HEK293 (cell line): ENCODE results near the gene CORT.

ENCODE experiments used
- CTCF ChIA-PET: fragments of 350-600 bp; formaldehyde crosslinking; extraction: SDS; loops from one replicate; lab custom pipeline; 2021; ENCODE audit warnings: antibody characterized with exemption; lab: Yijun Ruan, JAX
- POLR2A ChIA-PET: fragments of 300-600 bp; formaldehyde crosslinking; extraction: SDS; loops from one replicate; lab custom pipeline; 2020; ENCODE audit warnings: antibody characterized with exemption, inconsistent platforms; lab: Yijun Ruan, JAX
- H3K27ac ChIP-seq: fragments of 200-500 bp; sonication (Bioruptor generic); 2 replicates; pipeline ENCODE4 v1.5.1; 2014; ENCODE audit warnings: low read depth, low read length, control low read depth, inconsistent platforms; ENCODE audit errors: extremely low read depth
- H3K36me3 ChIP-seq, 2 experiments: fragments of 200-500 bp in 1 of 2; sonication (Bioruptor generic) in 1 of 2; 1 replicate in 1 of 2; 2 replicates in 1 of 2; pipeline ENCODE4 v1.5.1; 2014 to 2017; ENCODE audit warnings: inconsistent platforms in 2 of 2, low read length in 2 of 2; ENCODE audit not compliant: control insufficient read depth in 2 of 2, insufficient read depth in 1 of 2
- H3K4me1 ChIP-seq: fragments of 200-500 bp; sonication (Bioruptor generic); 2 replicates; pipeline ENCODE4 v1.5.1; 2014; ENCODE audit warnings: mild to moderate bottlenecking, low read length, inconsistent platforms; ENCODE audit not compliant: control insufficient read depth, insufficient read depth
- H3K4me3 ChIP-seq: 2 replicates; pipeline ENCODE4 v1.5.1; 2011; ENCODE audit warnings: low read depth, mild to moderate bottlenecking, control low read depth, low read length, moderate library complexity
- H3K9me3 ChIP-seq: fragments of 200-500 bp; sonication (Bioruptor generic); 2 replicates; pipeline ENCODE4 v1.5.1; 2014; ENCODE audit warnings: low read depth, low read length, inconsistent platforms; ENCODE audit not compliant: control insufficient read depth, insufficient read depth
- FEZF1 ChIP-seq: fragments of 450-650 bp; formaldehyde crosslinking; IDR thresholded peaks from 2 replicates; pipeline ENCODE4 v1.5.1; 2016; ENCODE audit warnings: missing biosample characterization, missing genetic modification characterization
- GLI2 ChIP-seq: fragments of 450-650 bp; formaldehyde crosslinking; IDR thresholded peaks from 2 replicates; pipeline ENCODE4; 2017; ENCODE audit warnings: missing biosample characterization, missing genetic modification characterization, low read depth, borderline replicate concordance
- MEIS1 ChIP-seq: sonication (generic); formaldehyde crosslinking; IDR thresholded peaks from 2 replicates; pipeline ENCODE4 v1.8.1; 2022; ENCODE audit warnings: missing genetic modification reagents, mild to moderate bottlenecking, borderline replicate concordance
- OSR2 ChIP-seq: fragments of 450-650 bp; formaldehyde crosslinking; IDR thresholded peaks from 2 replicates; pipeline ENCODE4 v1.5.1; 2016; ENCODE audit warnings: missing biosample characterization, missing genetic modification characterization
- OVOL3 ChIP-seq: fragments of 450-650 bp; formaldehyde crosslinking; IDR thresholded peaks from 2 replicates; pipeline ENCODE4 v1.5.1; 2016; ENCODE audit warnings: missing biosample characterization, missing genetic modification characterization
- SP2 ChIP-seq: fragments of 450-650 bp; formaldehyde crosslinking; IDR thresholded peaks from 2 replicates; pipeline ENCODE4 v1.5.1; 2016; ENCODE audit warnings: missing biosample characterization, missing genetic modification characterization
- SP3 ChIP-seq: fragments of 450-650 bp; formaldehyde crosslinking; IDR thresholded peaks from 2 replicates; pipeline ENCODE4 v1.5.1; 2016; ENCODE audit warnings: missing biosample characterization, missing genetic modification characterization
- YY2 ChIP-seq: fragments of 450-650 bp; formaldehyde crosslinking; IDR thresholded peaks from 2 replicates; pipeline ENCODE4 v1.5.1; 2016; ENCODE audit warnings: missing biosample characterization, missing genetic modification characterization
- ZBTB1 ChIP-seq: fragments of 450-650 bp; formaldehyde crosslinking; IDR thresholded peaks from 2 replicates; pipeline ENCODE4 v1.5.1; 2016; ENCODE audit warnings: missing biosample characterization, missing genetic modification characterization
- ZBTB8A ChIP-seq: fragments of 450-650 bp; formaldehyde crosslinking; IDR thresholded peaks from 2 replicates; pipeline ENCODE4 v1.5.1; 2016; ENCODE audit warnings: missing biosample characterization, missing genetic modification characterization
- ZFP3 ChIP-seq: fragments of 450-650 bp; formaldehyde crosslinking; IDR thresholded peaks from 2 replicates; pipeline ENCODE4 v1.5.1; 2016; ENCODE audit warnings: low read depth, missing biosample characterization, missing genetic modification characterization
- ZNF223 ChIP-seq: fragments of 450-650 bp; formaldehyde crosslinking; IDR thresholded peaks from 2 replicates; pipeline ENCODE4 v1.5.1; 2016; ENCODE audit warnings: missing biosample characterization, missing genetic modification characterization
- ZNF239 ChIP-seq: fragments of 450-650 bp; formaldehyde crosslinking; IDR thresholded peaks from 2 replicates; pipeline ENCODE4 v1.5.1; 2016; ENCODE audit warnings: missing biosample characterization, missing genetic modification characterization
- ZNF37A ChIP-seq: fragments of 450-650 bp; IDR thresholded peaks from 2 replicates; pipeline ENCODE4 v1.5.1; 2018; ENCODE audit warnings: missing biosample characterization, missing genetic modification characterization
- ZNF423 ChIP-seq: fragments of 450-650 bp; formaldehyde crosslinking; IDR thresholded peaks from 2 replicates; pipeline ENCODE4 v1.5.1; 2016; ENCODE audit warnings: missing biosample characterization, missing genetic modification characterization
- ZNF426 ChIP-seq: fragments of 450-650 bp; formaldehyde crosslinking; IDR thresholded peaks from 2 replicates; pipeline ENCODE4 v1.5.1; 2017; ENCODE audit warnings: missing biosample characterization, missing genetic modification characterization, mild to moderate bottlenecking, inconsistent platforms, moderate library complexity
- ZNF561 ChIP-seq: fragments of 450-650 bp; IDR thresholded peaks from 2 replicates; pipeline ENCODE4 v1.5.1; 2018; ENCODE audit warnings: missing biosample characterization, missing genetic modification characterization, borderline replicate concordance
- ZNF837 ChIP-seq: fragments of 450-650 bp; formaldehyde crosslinking; IDR thresholded peaks from 2 replicates; pipeline ENCODE4 v1.5.1; 2016; ENCODE audit warnings: missing biosample characterization, missing genetic modification characterization
- TF ChIP-seq, protein P1 (sequence below): fragments of 450-650 bp; formaldehyde crosslinking; IDR thresholded peaks from 2 replicates; pipeline ENCODE4 v1.5.1; 2017; ENCODE audit warnings: missing biosample characterization, missing genetic modification characterization
- TF ChIP-seq, protein P2 (sequence below): fragments of 450-650 bp; formaldehyde crosslinking; IDR thresholded peaks from 2 replicates; pipeline ENCODE4 v1.5.1; 2016; ENCODE audit warnings: missing biosample characterization, missing genetic modification characterization
- TF ChIP-seq, protein P3 (sequence below): fragments of 450-650 bp; formaldehyde crosslinking; IDR thresholded peaks from 2 replicates; pipeline ENCODE4 v1.5.1; 2016; ENCODE audit warnings: missing biosample characterization, missing genetic modification characterization
- TF ChIP-seq, protein P4 (sequence below): IDR thresholded peaks from 2 replicates; pipeline ENCODE4 v1.6.1; 2011; ENCODE audit warnings: mild to moderate bottlenecking, low read depth, low read length, borderline replicate concordance
- TF ChIP-seq, protein P5 (sequence below): fragments of 450-650 bp; formaldehyde crosslinking; IDR thresholded peaks from 2 replicates; pipeline ENCODE4 v1.5.1; 2016; ENCODE audit warnings: missing biosample characterization, missing genetic modification characterization
- TF ChIP-seq, protein P6 (sequence below): fragments of 450-650 bp; formaldehyde crosslinking; IDR thresholded peaks from 2 replicates; pipeline ENCODE4 v1.5.1; 2016; ENCODE audit warnings: missing biosample characterization, missing genetic modification characterization
- TF ChIP-seq, protein P7 (sequence below): fragments of 450-650 bp; formaldehyde crosslinking; IDR thresholded peaks from 2 replicates; pipeline ENCODE4 v1.5.1; 2016; ENCODE audit warnings: missing biosample characterization, missing genetic modification characterization

The CORT gene

DNA sequence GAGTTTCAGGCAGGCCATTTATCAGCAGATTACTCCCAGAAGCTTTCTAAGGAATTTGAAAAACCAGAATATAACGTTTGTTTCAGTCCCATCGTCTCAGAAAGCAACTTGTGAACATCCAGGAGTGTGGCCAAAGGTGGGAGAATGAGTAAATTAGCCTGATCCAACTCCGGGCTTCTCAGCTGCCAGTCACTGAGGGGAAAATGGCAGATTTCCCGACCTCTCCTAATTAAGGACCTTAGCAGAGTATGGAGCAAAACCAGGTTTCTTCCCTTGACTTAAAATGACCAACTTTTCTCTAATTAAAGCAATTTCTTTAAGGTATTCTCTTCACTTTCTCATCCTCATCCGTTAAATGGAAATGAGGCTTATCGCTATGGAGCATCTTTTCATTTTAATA is 1.0 kb downstream of the CORT start (continued):
- TF ChIP-seq, protein P1, sequence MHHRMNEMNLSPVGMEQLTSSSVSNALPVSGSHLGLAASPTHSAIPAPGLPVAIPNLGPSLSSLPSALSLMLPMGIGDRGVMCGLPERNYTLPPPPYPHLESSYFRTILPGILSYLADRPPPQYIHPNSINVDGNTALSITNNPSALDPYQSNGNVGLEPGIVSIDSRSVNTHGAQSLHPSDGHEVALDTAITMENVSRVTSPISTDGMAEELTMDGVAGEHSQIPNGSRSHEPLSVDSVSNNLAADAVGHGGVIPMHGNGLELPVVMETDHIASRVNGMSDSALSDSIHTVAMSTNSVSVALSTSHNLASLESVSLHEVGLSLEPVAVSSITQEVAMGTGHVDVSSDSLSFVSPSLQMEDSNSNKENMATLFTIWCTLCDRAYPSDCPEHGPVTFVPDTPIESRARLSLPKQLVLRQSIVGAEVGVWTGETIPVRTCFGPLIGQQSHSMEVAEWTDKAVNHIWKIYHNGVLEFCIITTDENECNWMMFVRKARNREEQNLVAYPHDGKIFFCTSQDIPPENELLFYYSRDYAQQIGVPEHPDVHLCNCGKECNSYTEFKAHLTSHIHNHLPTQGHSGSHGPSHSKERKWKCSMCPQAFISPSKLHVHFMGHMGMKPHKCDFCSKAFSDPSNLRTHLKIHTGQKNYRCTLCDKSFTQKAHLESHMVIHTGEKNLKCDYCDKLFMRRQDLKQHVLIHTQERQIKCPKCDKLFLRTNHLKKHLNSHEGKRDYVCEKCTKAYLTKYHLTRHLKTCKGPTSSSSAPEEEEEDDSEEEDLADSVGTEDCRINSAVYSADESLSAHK (tag by site-specific recombination) = no peak
- TF ChIP-seq, protein P2, sequence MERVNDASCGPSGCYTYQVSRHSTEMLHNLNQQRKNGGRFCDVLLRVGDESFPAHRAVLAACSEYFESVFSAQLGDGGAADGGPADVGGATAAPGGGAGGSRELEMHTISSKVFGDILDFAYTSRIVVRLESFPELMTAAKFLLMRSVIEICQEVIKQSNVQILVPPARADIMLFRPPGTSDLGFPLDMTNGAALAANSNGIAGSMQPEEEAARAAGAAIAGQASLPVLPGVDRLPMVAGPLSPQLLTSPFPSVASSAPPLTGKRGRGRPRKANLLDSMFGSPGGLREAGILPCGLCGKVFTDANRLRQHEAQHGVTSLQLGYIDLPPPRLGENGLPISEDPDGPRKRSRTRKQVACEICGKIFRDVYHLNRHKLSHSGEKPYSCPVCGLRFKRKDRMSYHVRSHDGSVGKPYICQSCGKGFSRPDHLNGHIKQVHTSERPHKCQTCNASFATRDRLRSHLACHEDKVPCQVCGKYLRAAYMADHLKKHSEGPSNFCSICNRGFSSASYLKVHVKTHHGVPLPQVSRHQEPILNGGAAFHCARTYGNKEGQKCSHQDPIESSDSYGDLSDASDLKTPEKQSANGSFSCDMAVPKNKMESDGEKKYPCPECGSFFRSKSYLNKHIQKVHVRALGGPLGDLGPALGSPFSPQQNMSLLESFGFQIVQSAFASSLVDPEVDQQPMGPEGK (tag by site-specific recombination) = no peak
- TF ChIP-seq ZNF223 (tag by site-specific recombination) (no peak), SP2 (tag by site-specific recombination) (no peak)
- TF ChIP-seq, protein P3, sequence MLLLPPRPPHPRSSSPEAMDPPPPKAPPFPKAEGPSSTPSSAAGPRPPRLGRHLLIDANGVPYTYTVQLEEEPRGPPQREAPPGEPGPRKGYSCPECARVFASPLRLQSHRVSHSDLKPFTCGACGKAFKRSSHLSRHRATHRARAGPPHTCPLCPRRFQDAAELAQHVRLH = no peak

DNA sequence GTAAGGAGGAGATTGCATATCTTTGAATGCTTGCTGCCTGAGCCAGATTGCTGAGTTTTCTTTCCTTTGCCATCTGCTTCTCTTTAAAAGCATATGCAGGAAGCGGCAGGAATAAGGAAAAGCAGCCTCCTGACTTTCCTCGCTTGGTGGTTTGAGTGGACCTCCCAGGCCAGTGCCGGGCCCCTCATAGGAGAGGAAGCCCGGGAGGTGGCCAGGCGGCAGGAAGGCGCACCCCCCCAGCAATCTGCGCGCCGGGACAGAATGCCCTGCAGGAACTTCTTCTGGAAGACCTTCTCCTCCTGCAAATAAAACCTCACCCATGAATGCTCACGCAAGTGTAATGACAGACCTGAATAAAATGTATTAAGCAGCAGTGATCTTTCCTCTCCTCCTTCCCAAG is 1.5 kb downstream of the CORT start:
- Histone ChIP-seq H3K4me3 (no peak overlapping the region), H3K4me1 (no peaks in the 10 kb centered on the region), H3K36me3 (peaks cover 0 to 19% of the 10 kb centered on the region in 2 experiments; a peak in 2 of 3 replicates), H3K9me3 (no peaks in the 10 kb centered on the region), H3K27ac (no peak overlapping the region)
- POLR2A ChIA-PET = no interaction called here
- TF ChIP-seq ZNF239 (tag by site-specific recombination) = no peak
- no peak for TF ChIP-seq ZNF423 (tag by site-specific recombination)
- TF ChIP-seq, protein P4, sequence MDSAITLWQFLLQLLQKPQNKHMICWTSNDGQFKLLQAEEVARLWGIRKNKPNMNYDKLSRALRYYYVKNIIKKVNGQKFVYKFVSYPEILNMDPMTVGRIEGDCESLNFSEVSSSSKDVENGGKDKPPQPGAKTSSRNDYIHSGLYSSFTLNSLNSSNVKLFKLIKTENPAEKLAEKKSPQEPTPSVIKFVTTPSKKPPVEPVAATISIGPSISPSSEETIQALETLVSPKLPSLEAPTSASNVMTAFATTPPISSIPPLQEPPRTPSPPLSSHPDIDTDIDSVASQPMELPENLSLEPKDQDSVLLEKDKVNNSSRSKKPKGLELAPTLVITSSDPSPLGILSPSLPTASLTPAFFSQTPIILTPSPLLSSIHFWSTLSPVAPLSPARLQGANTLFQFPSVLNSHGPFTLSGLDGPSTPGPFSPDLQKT = no peak
- TF ChIP-seq ZBTB8A = no peak
- TF ChIP-seq, protein P5, sequence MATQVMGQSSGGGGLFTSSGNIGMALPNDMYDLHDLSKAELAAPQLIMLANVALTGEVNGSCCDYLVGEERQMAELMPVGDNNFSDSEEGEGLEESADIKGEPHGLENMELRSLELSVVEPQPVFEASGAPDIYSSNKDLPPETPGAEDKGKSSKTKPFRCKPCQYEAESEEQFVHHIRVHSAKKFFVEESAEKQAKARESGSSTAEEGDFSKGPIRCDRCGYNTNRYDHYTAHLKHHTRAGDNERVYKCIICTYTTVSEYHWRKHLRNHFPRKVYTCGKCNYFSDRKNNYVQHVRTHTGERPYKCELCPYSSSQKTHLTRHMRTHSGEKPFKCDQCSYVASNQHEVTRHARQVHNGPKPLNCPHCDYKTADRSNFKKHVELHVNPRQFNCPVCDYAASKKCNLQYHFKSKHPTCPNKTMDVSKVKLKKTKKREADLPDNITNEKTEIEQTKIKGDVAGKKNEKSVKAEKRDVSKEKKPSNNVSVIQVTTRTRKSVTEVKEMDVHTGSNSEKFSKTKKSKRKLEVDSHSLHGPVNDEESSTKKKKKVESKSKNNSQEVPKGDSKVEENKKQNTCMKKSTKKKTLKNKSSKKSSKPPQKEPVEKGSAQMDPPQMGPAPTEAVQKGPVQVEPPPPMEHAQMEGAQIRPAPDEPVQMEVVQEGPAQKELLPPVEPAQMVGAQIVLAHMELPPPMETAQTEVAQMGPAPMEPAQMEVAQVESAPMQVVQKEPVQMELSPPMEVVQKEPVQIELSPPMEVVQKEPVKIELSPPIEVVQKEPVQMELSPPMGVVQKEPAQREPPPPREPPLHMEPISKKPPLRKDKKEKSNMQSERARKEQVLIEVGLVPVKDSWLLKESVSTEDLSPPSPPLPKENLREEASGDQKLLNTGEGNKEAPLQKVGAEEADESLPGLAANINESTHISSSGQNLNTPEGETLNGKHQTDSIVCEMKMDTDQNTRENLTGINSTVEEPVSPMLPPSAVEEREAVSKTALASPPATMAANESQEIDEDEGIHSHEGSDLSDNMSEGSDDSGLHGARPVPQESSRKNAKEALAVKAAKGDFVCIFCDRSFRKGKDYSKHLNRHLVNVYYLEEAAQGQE (tag by site-specific recombination) = no peak
- no peak for TF ChIP-seq GLI2 (tag by site-specific recombination)
- no peak for TF ChIP-seq ZNF561 (tag by site-specific recombination)
- no peak for TF ChIP-seq ZFP3 (tag by site-specific recombination)
- TF ChIP-seq FEZF1 (tag by site-specific recombination) = no peak
- TF ChIP-seq ZNF37A (tag by site-specific recombination) = no peak
- no peak for TF ChIP-seq OVOL3
- TF ChIP-seq OSR2 (tag by site-specific recombination) = no peak
- no peak for TF ChIP-seq ZBTB1 (tag by site-specific recombination)
- no peak for TF ChIP-seq MEIS1 (CRISPR knock-in tag)
- TF ChIP-seq, protein P6, sequence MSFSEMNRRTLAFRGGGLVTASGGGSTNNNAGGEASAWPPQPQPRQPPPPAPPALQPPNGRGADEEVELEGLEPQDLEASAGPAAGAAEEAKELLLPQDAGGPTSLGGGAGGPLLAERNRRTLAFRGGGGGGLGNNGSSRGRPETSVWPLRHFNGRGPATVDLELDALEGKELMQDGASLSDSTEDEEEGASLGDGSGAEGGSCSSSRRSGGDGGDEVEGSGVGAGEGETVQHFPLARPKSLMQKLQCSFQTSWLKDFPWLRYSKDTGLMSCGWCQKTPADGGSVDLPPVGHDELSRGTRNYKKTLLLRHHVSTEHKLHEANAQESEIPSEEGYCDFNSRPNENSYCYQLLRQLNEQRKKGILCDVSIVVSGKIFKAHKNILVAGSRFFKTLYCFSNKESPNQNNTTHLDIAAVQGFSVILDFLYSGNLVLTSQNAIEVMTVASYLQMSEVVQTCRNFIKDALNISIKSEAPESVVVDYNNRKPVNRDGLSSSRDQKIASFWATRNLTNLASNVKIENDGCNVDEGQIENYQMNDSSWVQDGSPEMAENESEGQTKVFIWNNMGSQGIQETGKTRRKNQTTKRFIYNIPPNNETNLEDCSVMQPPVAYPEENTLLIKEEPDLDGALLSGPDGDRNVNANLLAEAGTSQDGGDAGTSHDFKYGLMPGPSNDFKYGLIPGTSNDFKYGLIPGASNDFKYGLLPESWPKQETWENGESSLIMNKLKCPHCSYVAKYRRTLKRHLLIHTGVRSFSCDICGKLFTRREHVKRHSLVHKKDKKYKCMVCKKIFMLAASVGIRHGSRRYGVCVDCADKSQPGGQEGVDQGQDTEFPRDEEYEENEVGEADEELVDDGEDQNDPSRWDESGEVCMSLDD = no peak
- TF ChIP-seq, protein P7, sequence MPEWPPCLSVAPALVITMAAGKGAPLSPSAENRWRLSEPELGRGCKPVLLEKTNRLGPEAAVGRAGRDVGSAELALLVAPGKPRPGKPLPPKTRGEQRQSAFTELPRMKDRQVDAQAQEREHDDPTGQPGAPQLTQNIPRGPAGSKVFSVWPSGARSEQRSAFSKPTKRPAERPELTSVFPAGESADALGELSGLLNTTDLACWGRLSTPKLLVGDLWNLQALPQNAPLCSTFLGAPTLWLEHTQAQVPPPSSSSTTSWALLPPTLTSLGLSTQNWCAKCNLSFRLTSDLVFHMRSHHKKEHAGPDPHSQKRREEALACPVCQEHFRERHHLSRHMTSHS (tag by site-specific recombination) = no peak
- no peak for TF ChIP-seq ZNF837 (tag by site-specific recombination)
- no peak for TF ChIP-seq YY2 (tag by site-specific recombination)
- TF ChIP-seq SP3 (tag by site-specific recombination) = no peak
- TF ChIP-seq ZNF426 (tag by site-specific recombination) = no peak
- CTCF ChIA-PET = interaction anchor here (0.7 to 1.5 kb wide), 3 partner anchors 21 to 47 kb away, joined by 6 to 12 read pairs (median 8); partner anchors contain the start of gene CENPS
